ENCODE data around the gene SPA17.
A peak's percentile ranks its signal among the peaks of the same experiment; 100 is the strongest.

The SPA17 gene

GRCh38 chr11:124727474-124727873 is 53.8 kb downstream of the SPA17 start:
- no peak for DNase-seq

- DNase-seq = no peak
These were observed 54.4 kb downstream of the SPA17 start for GRCh38 chr11:124728134-124728533.

DNA sequence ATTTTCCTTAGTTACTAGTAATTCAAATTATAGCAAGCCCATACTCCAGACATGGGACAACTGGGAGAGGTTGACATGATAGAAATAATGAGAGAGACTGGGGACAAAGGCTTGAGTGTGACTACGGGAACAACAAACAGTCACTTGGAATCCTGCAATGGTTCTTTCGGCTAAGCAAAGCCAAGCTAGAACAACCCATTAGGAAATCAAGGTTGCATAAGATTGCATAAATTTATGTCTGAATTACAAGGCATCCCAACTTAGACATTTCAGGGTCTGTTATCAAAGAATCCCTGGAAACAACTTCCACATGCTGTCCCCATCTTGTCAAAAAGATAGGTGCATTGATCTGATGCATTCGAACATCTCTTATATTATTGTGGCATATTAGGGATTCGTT is 55.9 kb downstream of the SPA17 start:
- DNase-seq = no peak

DNA sequence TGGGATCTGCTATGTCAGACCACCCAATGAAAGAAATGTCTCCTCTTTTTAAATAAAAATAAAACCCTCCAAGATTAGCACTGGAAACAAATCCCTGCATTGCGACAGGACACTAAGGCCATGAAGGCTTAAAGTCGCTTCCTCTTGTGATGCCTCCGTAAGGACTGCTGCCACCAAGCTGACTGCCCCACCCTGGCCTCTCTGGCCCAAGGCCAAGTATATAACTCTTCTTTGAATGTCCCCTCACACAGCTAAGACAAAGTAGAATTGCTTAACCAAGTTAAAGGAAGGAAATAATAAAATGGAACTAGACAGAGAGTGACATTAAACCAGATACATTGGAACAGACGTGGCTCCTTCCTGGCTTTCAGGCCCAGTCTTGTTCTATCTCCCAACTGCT is 58.5 kb downstream of the SPA17 start:
- DNase-seq = no peak

GRCh38 chr11:124736736-124737135 is 63.0 kb downstream of the SPA17 start:
- no peak for DNase-seq

GRCh38 chr11:124737638-124738305 is 64.1 kb downstream of the SPA17 start:
- DNase-seq = no peak

- no peak for DNase-seq
These were observed 65.2 kb downstream of the SPA17 start for GRCh38 chr11:124738713-124739478.

DNA sequence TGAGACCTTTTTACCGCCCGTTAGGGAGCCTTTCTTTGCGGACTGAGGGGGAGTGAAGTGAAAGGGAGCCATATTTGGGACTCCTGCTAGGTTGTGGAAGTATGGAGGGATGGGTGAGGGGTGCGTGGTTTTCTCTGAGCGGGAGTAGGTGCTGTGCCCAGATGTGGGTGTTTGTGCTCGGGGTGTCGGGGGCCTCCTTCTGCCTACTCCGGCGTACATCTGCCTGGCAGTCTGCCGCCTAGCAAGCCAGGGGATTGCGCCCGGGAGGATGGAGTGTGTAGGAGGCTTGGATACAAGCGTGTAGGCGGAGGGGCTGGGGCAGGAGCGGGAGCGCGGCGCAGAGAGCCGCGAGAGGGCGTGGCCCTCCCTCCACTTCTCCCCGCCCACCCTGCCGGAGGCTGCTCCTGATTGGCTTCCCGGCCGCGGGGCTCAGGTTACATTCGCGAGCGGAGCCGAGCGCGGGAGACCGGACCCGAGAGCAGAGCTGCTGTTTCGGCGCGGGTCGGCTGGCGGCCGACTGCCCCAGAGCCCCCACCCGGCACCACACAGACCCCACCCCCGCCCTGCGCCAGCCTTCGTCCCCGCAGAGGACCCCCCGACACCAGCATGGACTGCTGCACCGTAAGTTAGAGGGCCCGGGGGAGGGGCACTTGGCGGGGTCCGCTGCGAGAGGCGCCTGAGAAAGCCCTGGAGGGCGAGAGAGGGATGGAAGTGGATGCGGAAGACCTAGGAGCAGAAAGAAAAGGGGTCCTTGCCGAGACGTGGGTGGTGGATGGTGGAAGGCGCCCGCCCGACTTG is 66.0 kb downstream of the SPA17 start, which contains the start of gene NRGN:
Gene NRGN (plus strand): TSS at position 464 of the 798 bp plus-strand sequence. CDS start 143 bp downstream, at position 607.
- peak; percentile 88 for DNase-seq

- peak; percentile 38 for DNase-seq
These were observed 66.7 kb downstream of the SPA17 start for GRCh38 chr11:124740277-124740882.

GRCh38 chr11:124742555-124742954 is 68.9 kb downstream of the SPA17 start:
- no peak for DNase-seq

DNA sequence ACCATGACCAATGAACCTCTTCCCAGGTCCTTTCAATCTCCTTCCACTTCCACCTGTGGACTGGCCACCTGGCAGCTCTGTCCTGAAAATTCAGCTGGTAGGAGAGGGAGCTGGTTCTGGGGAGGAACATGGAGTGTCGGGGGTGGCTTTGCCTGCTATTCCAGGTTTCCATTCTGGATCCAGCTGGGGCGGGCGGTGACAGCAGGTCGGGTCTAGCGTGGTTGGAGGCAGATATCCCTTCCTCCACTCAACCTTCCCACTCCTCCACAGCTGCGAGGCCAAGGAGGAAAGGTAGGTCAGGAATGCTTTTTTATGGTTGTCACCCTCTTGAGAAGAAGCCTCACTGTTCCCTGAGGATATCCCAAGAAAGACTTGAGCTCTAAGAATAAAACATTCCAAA is 69.3 kb downstream of the SPA17 start:
- DNase-seq = no peak

DNA sequence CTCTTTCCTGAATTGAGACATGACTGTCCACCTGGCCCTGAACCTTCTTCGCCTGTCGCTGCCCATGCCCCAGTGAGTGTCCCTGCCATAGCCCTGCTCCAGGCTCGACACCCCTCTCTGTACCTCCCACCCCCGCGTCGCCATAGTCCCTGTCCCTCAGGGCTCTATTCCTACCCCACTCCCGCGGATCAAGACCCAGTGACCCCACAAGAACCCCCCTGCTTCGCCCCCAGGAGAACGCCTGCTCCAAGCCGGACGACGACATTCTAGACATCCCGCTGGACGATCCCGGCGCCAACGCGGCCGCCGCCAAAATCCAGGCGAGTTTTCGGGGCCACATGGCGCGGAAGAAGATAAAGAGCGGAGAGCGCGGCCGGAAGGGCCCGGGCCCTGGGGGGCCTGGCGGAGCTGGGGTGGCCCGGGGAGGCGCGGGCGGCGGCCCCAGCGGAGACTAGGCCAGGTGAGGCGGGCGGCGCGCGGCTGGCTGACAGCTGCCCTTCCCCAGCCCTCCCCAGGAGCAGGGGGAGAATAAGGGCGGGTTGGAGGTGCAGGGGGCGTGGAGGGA is 71.6 kb downstream of the SPA17 start:
- no peak for DNase-seq

DNA sequence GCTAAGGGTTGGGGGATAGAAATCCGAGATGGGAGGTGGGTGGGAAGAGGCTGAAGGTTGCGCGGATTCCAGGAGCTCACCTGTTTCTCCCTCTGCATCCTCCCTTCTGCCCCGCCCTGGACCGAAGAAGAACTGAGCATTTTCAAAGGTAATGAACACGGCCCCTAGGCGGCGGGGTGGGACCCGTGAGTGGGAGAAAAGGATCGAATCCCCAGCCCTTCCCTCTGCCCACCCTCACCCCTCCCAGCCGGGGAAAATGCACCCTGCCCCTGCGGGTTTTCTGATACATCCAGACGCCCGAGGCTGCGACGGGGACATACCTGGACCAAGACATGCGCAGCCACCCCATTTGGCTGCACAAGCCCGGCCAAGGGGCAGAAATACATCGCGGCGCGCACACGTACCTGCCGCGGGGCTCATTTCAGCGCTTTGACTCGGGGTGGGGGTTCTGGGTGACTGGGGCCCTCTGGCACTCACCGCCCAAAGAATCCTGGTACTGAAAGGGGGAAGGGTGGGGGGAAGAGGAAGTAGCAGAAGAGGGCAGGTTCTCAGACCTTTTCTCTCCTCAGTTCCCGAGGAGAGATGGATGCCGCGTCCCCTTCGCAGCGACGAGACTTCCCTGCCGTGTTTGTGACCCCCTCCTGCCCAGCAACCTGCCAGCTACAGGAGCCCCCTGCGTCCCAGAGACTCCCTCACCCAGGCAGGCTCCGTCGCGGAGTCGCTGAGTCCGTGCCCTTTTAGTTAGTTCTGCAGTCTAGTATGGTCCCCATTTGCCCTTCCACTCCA is 72.3 kb downstream of the SPA17 start:
- peak; percentile 37 for DNase-seq

DNA sequence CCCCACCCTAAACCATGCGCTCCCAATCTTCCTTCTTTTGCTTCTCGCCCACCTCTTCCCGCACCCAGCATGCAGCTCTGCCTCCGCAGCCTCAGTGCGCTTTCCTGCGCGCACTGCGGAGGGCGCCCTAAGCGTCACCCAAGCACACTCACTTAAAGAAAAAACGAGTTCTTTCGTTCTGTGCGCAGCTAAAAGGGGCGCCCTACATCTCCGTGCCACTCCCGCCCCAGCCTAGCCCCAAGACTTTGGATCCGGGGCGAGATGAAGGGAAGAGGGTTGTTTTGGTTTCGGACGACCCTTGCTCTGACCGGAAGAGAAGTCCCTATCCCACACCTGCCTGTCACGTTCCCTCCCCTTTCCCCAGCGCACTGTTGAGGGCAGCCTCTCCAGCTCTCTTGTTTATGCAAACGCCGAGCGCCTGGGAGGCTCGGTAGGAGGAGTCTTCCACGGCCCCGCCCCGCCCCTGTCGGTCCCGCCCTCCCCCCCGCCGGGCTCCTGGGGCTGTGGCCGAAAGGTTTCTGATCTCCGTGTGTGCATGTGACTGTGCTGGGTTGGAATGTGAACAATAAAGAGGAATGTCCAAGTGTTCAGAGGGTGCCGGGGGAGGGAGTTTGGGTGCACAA is 73.0 kb downstream of the SPA17 start:
- peak; percentile 78 for DNase-seq

Measured in activated CD4-positive, alpha-beta T cell treated with anti-CD3 and anti-CD28 coated beads, Interleukin-2, amount 50 U/mL, for 16 hours (primary cell).